A549 (cell line): ENCODE measurements around the gene AMFR. TPM values are rescaled to one million over a fixed set of nuclear protein-coding genes. Genes with fewer than 3 reads are reported as not detected.

Source experiments
- ATAC-seq, 2 experiments: fragments of 200-7000 bp in 1 of 2; fragments of >200 bp in 1 of 2; cut with Nextera tagmentation in 1 of 2; cut with Tn5 transposase in 1 of 2; 3 replicates each; pipeline versions ENCODE4 v1.8.0 to v1.9.1; 2018 to 2020; ENCODE audit warnings: mild to moderate bottlenecking in 1 of 2, moderate library complexity in 1 of 2
- CTCF ChIA-PET: fragments of 300-600 bp; sonication (Branson Sonifier 250); formaldehyde crosslinking; extraction: SDS; loops from one replicate; lab custom pipeline; 2021; ENCODE audit warnings: antibody characterized with exemption, inconsistent platforms; lab: Yijun Ruan, JAX
- POLR2A ChIA-PET: fragments of 350-600 bp; formaldehyde crosslinking; extraction: SDS; loops from one replicate; lab custom pipeline; 2021; ENCODE audit warnings: antibody characterized with exemption, inconsistent platforms; lab: Yijun Ruan, JAX
- DNase-seq, 2 experiments: peaks; one replicate each; pipeline versions ENCODE4 v3.0.0 to v3.0.0-alpha.2; 2011 to 2016; ENCODE audit warnings: low read depth in 1 of 2, low spot score in 1 of 2
- FAIRE-seq: peaks from 2 replicates; lab custom pipeline; 2011; peaks lifted over from hg19 to GRCh38; lab: Jason Lieb, UNC
- H3K27ac ChIP-seq, 2 experiments: fragments of >200 bp; sonication (Bioruptor Twin); formaldehyde crosslinking; 3 replicates each; pipeline ENCODE4 v1.5.1; 2016 to 2017
- H3K4me1 ChIP-seq: fragments of >200 bp; sonication (Bioruptor Twin); formaldehyde crosslinking; 3 replicates; pipeline ENCODE4 v1.6.1; 2016
- H3K4me2 ChIP-seq: fragments of >200 bp; sonication (Bioruptor Twin); formaldehyde crosslinking; 3 replicates; pipeline ENCODE4 v1.6.1; 2016
- H3K4me3 ChIP-seq: fragments of >200 bp; sonication (Bioruptor Twin); formaldehyde crosslinking; 3 replicates; pipeline ENCODE4 v1.5.1; 2016
- H3K9me3 ChIP-seq: fragments of >200 bp; sonication (Bioruptor Twin); formaldehyde crosslinking; 3 replicates; pipeline ENCODE4 v1.6.1; 2016
- BCL3 ChIP-seq: fragments of >200 bp; sonication (Bioruptor Twin); formaldehyde crosslinking; IDR thresholded peaks from 3 replicates; pipeline ENCODE4 v1.6.1; 2016
- CBX2 ChIP-seq: fragments of 200-600 bp; sonication (generic); IDR thresholded peaks from 2 replicates; pipeline ENCODE4 v1.6.1; 2016; ENCODE audit warnings: low read depth, mild to moderate bottlenecking, borderline replicate concordance
- CBX8 ChIP-seq: fragments of 200-600 bp; sonication (generic); IDR thresholded peaks from 2 replicates; pipeline ENCODE4 v1.6.1; 2016
- CEBPB ChIP-seq, 2 experiments: fragments of >200 bp in 1 of 2; sonication (Bioruptor Twin) in 1 of 2; formaldehyde crosslinking in 1 of 2; IDR thresholded peaks; 2 replicates each; pipeline ENCODE4 v1.6.1; 2012 to 2016
- CTCF ChIP-seq: fragments of >200 bp; sonication (Bioruptor Twin); formaldehyde crosslinking; IDR thresholded peaks from 3 replicates; pipeline ENCODE4 v1.5.1; 2016
- EHF ChIP-seq: fragments of 250-450 bp; sonication (Bioruptor Pico); IDR thresholded peaks from 2 replicates; pipeline ENCODE4 v1.5.0; 2020; ENCODE audit warnings: mild to moderate bottlenecking
- FOSB ChIP-seq: fragments of 250-450 bp; sonication (Bioruptor Pico); IDR thresholded peaks from 2 replicates; pipeline ENCODE4 v1.5.0; 2020; ENCODE audit warnings: mild to moderate bottlenecking, moderate library complexity
- FOSL2 ChIP-seq, 2 experiments: fragments of 450-650 bp in 1 of 2; fragments of >200 bp in 1 of 2; sonication (Bioruptor Twin) in 1 of 2; formaldehyde crosslinking; IDR thresholded peaks; 2 replicates each; pipeline versions ENCODE4 v1.5.0 to v1.6.1; 2016 to 2020; ENCODE audit warnings: mild to moderate bottlenecking in 1 of 2, moderate library complexity in 1 of 2
- FOXS1 ChIP-seq: fragments of 250-450 bp; sonication (Bioruptor Pico); IDR thresholded peaks from 2 replicates; pipeline ENCODE4 v1.5.0; 2020; ENCODE audit warnings: mild to moderate bottlenecking, moderate library complexity
- GATA3 ChIP-seq: IDR thresholded peaks from 2 replicates; pipeline ENCODE4 v1.6.1; 2012; ENCODE audit warnings: borderline replicate concordance
- HDAC2 ChIP-seq: fragments of 200-600 bp; sonication (generic); IDR thresholded peaks from 2 replicates; pipeline ENCODE4 v1.6.1; 2016
- HOXA7 ChIP-seq: fragments of 250-450 bp; sonication (Bioruptor Pico); IDR thresholded peaks from 2 replicates; pipeline ENCODE4 v1.5.0; 2020; ENCODE audit warnings: mild to moderate bottlenecking, moderate library complexity
- HOXB5 ChIP-seq: fragments of 250-450 bp; sonication (Bioruptor Pico); IDR thresholded peaks from 2 replicates; pipeline ENCODE4 v1.5.0; 2020; ENCODE audit warnings: mild to moderate bottlenecking, moderate library complexity
- MAX ChIP-seq: IDR thresholded peaks from 2 replicates; pipeline ENCODE4 v1.6.1; 2012
- NFE2L2 ChIP-seq: fragments of 150-350 bp; conservative IDR thresholded peaks from 2 replicates; pipeline ENCODE4 v1.6.1; 2014; ENCODE audit warnings: low read length
- POLR2AphosphoS2 ChIP-seq: conservative IDR thresholded peaks from 2 replicates; pipeline ENCODE4 v1.6.1; 2012; ENCODE audit warnings: low read length, improper control_type of control experiment, inconsistent platforms
- RAD21 ChIP-seq, 2 experiments: fragments of >200 bp in 1 of 2; sonication (Bioruptor Twin) in 1 of 2; formaldehyde crosslinking in 1 of 2; IDR thresholded peaks in 1 of 2; conservative IDR thresholded peaks in 1 of 2; 2 replicates in 1 of 2; 3 replicates in 1 of 2; pipeline ENCODE4 v1.6.1; 2012 to 2018; ENCODE audit warnings: inconsistent platforms in 1 of 2
- RARB ChIP-seq: fragments of 250-450 bp; sonication (Bioruptor Pico); IDR thresholded peaks from 2 replicates; pipeline ENCODE4 v1.8.0; 2021; ENCODE audit warnings: mild to moderate bottlenecking, moderate library complexity
- RCOR1 ChIP-seq: fragments of 150-350 bp; IDR thresholded peaks from 2 replicates; pipeline ENCODE4 v1.6.1; 2014; ENCODE audit warnings: antibody characterized with exemption, low read length, low read depth
- RNF2 ChIP-seq: fragments of 200-600 bp; sonication (generic); IDR thresholded peaks from 2 replicates; pipeline ENCODE4 v1.6.1; 2016; ENCODE audit warnings: low read depth, mild to moderate bottlenecking, antibody characterized with exemption, moderate library complexity, borderline replicate concordance
- SMC3 ChIP-seq: fragments of >200 bp; sonication (Bioruptor Twin); formaldehyde crosslinking; IDR thresholded peaks from 3 replicates; pipeline ENCODE4 v1.6.1; 2018; ENCODE audit warnings: inconsistent platforms
- SREBF2 ChIP-seq: fragments of 450-650 bp; IDR thresholded peaks from 2 replicates; pipeline ENCODE4 v1.6.1; 2014; ENCODE audit warnings: mild to moderate bottlenecking, moderate library complexity
- ZFP36 ChIP-seq: fragments of 450-650 bp; IDR thresholded peaks from 2 replicates; pipeline ENCODE4 v1.6.1; 2014; ENCODE audit warnings: borderline replicate concordance; ENCODE audit not compliant: partially characterized antibody
- ZNF302 ChIP-seq: fragments of 250-450 bp; sonication (Bioruptor Pico); IDR thresholded peaks from 2 replicates; pipeline ENCODE4 v1.9.0; 2021; ENCODE audit warnings: inconsistent platforms, mild to moderate bottlenecking, moderate library complexity
- WGBS: methylation state at CpG from one replicate; pipeline ENCODE4 v1.1.6; 2017; ENCODE audit errors: missing lambda C conversion rate; 5-methylcytosine and 5-hydroxymethylcytosine counted together
- polyA plus RNA-seq, 4 experiments: library from polyadenylated mRNA; depleted of rRNA in 3 of 4; stranded (reverse); fragments of >200 nt; fragmentation: RNase III in 1 of 4; extraction: RNeasy Plus Mini Kit Qiagen cat#74134 plus additional on column Dnase treatment in 1 of 4; gene quantifications; 2 replicates in 3 of 4; 3 replicates in 1 of 4; pipeline ENCODE4 v1.2.3, GENCODE V29; 2011 to 2017

AMFR gene
- polyA plus RNA-seq, 2 of the 4 experiments (the other 2 are of a cell fraction), result 68.9 to 88.5 TPM

- DNase-seq, result no peak
Observed at GRCh38 chr16:56344518-56345405, 80.6 kb downstream of the AMFR start.

GRCh38 chr16:56343661-56344517, 81.5 kb downstream of the AMFR start:
- no peak overlapping the region for H3K4me3 ChIP-seq
- FAIRE-seq (no peak), ATAC-seq (no peak), DNase-seq (peak in 1 of 2 experiments; percentile 33)
- 0 out of 3 replicates have a peak overlapping the region, but pooled peaks have one; percentile 25 for H3K4me2 ChIP-seq
- ChIA-PET CTCF (interaction anchor here (1.3 to 5.0 kb wide), 3 partner anchors 12 to 25 kb away, joined by 3 to 39 read pairs (median 4); no protein-coding TSS in a partner anchor), POLR2A (interaction anchor here (1.2 kb wide), 1 partner anchor 12 kb away, joined by 3 read pairs; no protein-coding TSS in a partner anchor)
- TF ChIP-seq MAX (no peak), HDAC2 (no peak), SREBF2 (no peak), NFE2L2 (no peak), RAD21 (conservative IDR thresholded peaks at IDR 0.05 in 1 of 2, IDR thresholded peaks at IDR 0.05 in 1 of 2) (no peak), RARB (CRISPR knock-in tag) (no peak), FOSB (CRISPR knock-in tag) (no peak), FOSL2 (IDR thresholded peaks at IDR 0.05) (no peak), FOSL2 (CRISPR knock-in tag; IDR thresholded peaks at IDR 0.05) (no peak), CBX8 (no peak), CEBPB (IDR thresholded peaks at IDR 0.05) (no peak), FOXS1 (no peak), BCL3 (no peak)
- peaks cover 10% of the 10 kb centered on the region; the same call in 1 of the 3 replicates for H3K4me1 ChIP-seq
- no peak overlapping the region; a peak in 1 of 6 replicates for H3K27ac ChIP-seq
- H3K9me3 ChIP-seq, result no peaks in the 10 kb centered on the region
- 76% methylated on average over 19 of the region's 27 CpGs for WGBS

More at GRCh38 chr16:56344518-56345405, 80.6 kb downstream of the AMFR start:
- 79% methylated on average over 17 of the region's 18 CpGs for WGBS
- H3K9me3 ChIP-seq, result no peaks in the 10 kb centered on the region
- no peak overlapping the region for H3K4me3 ChIP-seq
- CTCF ChIA-PET, result interaction anchor here (0.6 to 5.0 kb wide), 6 partner anchors 11 to 523 kb away, joined by 3 to 39 read pairs (median 3); no protein-coding TSS in a partner anchor
- peaks cover 10% of the 10 kb centered on the region; the same call in 1 of the 3 replicates for H3K4me1 ChIP-seq
- 0 out of 3 replicates have a peak overlapping the region, but pooled peaks have one; percentile 25 for H3K4me2 ChIP-seq
- POLR2A ChIA-PET, result interaction anchor here (1.2 kb wide), 1 partner anchor 11 kb away, joined by 3 read pairs; no protein-coding TSS in a partner anchor
- no peak overlapping the region; a peak in 1 of 6 replicates for H3K27ac ChIP-seq
- TF ChIP-seq RCOR1, result no peak
- no peak for TF ChIP-seq RNF2
- TF ChIP-seq POLR2AphosphoS2, result no peak
- no peak for TF ChIP-seq SMC3
- no peak for TF ChIP-seq CTCF
- no peak for TF ChIP-seq RARB (CRISPR knock-in tag)
- TF ChIP-seq HDAC2, result no peak
- TF ChIP-seq GATA3, result no peak
- no peak for TF ChIP-seq ZNF302
- no peak for TF ChIP-seq SREBF2
- no peak for TF ChIP-seq EHF (CRISPR knock-in tag)
- no peak for TF ChIP-seq HOXA7
- TF ChIP-seq ZFP36, result no peak
- no peak for TF ChIP-seq CBX2
- no peak for TF ChIP-seq HOXB5 (CRISPR knock-in tag)
- TF ChIP-seq, all 56 proteins: peak for 0
- no peak for FAIRE-seq
- no peak for ATAC-seq
